GM10248 (cell line): ENCODE measurements around the gene CD244.

Experiments
- CTCF ChIA-PET: fragments of 300-600 bp; sonication (Branson Sonifier 250); formaldehyde crosslinking; extraction: SDS; loops from one replicate; lab custom pipeline; 2021; ENCODE audit warnings: antibody characterized with exemption; lab: Yijun Ruan, JAX
- POLR2A ChIA-PET: fragments of 350-650 bp; sonication (Branson Sonifier 250); formaldehyde crosslinking; extraction: SDS; loops from one replicate; lab custom pipeline; 2020; ENCODE audit warnings: antibody characterized with exemption; lab: Yijun Ruan, JAX
- DNase-seq: peaks from one replicate; pipeline ENCODE4 v3.0.0; 2012; ENCODE audit errors: extremely low spot score
- TF ChIP-seq, protein P1 (sequence below): IDR thresholded peaks from 2 replicates; pipeline ENCODE4 v1.5.1; 2012; ENCODE audit warnings: mild to moderate bottlenecking, low read depth; ENCODE audit errors: extremely low read depth, missing control alignments, control extremely low read depth

CD244 gene

DNA sequence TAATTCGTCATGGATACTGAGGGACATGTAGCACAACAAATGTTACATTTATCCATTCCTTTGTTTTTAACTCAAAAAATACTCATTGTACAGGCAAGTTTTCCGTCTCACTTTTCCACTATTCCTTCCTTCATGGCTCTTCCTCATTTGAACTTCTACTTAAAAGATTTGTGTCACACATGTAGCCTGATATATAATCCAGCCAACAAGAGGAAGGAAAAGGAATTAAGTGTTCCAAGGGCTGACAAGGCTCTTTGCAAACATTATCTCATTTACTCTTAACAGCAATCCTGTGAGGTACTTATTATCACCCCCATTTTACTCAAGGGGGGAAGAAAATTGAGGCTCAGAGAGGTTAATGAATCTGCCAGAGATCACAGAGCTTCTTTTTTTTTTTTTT is 22.9 kb downstream of the CD244 start:
- DNase-seq: no peak
- ChIA-PET POLR2A (no interaction called here), CTCF (interaction anchor here (1.1 to 5.8 kb wide), 7 partner anchors 8 to 113 kb away, joined by 3 to 48 read pairs (median 4); partner anchors contain the start of gene ITLN2)
- TF ChIP-seq, protein P1, sequence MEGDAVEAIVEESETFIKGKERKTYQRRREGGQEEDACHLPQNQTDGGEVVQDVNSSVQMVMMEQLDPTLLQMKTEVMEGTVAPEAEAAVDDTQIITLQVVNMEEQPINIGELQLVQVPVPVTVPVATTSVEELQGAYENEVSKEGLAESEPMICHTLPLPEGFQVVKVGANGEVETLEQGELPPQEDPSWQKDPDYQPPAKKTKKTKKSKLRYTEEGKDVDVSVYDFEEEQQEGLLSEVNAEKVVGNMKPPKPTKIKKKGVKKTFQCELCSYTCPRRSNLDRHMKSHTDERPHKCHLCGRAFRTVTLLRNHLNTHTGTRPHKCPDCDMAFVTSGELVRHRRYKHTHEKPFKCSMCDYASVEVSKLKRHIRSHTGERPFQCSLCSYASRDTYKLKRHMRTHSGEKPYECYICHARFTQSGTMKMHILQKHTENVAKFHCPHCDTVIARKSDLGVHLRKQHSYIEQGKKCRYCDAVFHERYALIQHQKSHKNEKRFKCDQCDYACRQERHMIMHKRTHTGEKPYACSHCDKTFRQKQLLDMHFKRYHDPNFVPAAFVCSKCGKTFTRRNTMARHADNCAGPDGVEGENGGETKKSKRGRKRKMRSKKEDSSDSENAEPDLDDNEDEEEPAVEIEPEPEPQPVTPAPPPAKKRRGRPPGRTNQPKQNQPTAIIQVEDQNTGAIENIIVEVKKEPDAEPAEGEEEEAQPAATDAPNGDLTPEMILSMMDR: no peak

DNA sequence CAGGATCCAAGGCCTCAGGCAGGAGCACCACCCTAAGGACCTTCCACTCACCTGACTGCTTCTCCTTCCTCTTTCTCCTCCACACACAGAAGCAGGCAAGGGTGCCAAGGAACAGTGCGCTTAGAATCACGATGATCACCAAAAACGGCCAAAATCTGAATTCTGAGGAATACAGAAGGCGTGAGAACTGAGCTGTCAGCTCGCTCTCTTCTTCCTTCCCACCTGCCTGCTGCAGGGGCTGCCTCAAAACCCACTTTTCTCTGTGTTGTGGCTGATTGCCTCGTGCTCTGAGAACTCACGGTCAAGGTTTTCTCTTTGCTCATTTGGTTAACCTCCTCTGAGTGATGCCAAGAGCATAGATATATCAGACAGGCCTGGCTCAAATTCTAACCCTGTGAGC is 23.8 kb downstream of the CD244 start:
- DNase-seq: no peak
- POLR2A ChIA-PET: no interaction called here
- CTCF ChIA-PET: interaction anchor here (1.6 to 6.6 kb wide), 5 partner anchors 12 to 151 kb away, joined by 4 to 227 read pairs (median 13); partner anchors contain the start of genes CD244 and ITLN2
- TF ChIP-seq, protein P1: no peak

DNA sequence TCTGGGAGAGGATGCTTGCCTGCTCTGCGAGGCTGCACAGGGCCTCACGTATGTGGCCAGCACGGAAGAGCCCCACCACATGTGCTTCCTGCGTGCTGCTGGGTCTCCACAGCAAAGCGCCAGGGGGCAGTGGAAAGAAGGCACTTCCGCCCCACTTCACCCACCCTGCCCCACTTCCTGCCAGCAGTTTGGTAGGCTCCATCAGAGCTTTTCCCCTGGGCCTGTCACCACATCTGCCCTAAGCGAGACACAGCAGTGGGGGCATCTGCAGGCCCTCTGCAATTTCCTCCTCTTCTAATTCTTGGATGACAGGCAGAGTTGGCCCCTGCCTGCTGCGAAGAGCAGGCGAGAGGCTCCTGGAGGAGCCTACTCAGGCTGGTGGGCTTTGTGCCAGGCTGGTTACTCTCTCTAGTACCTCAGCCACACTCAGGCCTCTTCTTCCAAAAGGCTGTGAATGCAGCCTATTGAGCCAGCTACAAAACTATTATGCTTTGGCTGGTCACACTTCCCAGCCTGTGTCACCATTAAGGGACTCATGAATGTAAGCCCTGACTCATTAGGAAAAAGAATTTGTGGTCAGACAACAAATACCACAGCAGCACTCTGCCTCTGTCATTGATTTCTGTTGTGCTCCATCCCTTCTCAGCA is 25.0 kb downstream of the CD244 start:
- peak; percentile 73 for DNase-seq
- POLR2A ChIA-PET: no interaction called here
- TF ChIP-seq, protein P1: peak; percentile 41
- CTCF ChIA-PET: interaction anchor here (0.6 to 6.6 kb wide), 23 partner anchors 9 to 752 kb away, joined by 3 to 227 read pairs (median 4); partner anchors contain the start of genes CD244, ITLN1, ITLN2 and LY9

DNA sequence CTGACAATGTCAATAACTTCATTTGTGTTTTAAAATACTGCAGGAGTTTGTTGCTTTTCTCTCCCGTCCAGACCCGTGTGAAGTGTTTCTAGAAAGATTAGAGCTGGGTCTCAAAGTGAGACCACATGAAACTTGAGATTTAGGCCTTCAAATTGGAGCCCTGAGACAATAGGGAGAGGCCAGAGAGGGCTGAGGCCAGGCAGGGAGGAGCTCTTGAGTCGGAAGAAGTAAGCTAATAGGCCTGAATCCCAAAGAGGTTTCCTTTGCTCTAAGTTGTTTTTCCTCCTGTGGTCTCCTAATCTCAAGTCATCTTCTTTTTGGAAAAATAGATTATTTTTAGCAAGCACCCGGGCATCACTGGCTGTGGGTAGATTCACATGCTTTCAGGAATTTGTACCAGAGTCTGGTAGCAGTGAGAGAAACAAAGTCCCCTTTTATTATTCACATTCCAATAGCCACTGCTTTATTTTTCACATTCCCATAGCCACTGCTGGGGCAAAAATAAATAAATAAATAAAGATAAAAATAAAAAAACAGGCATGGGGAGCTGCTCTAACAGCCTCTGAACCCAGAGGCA is 25.6 kb downstream of the CD244 start:
- ChIA-PET CTCF (interaction anchor here (0.6 to 6.6 kb wide), 34 partner anchors 10 to 752 kb away, joined by 3 to 227 read pairs (median 4); partner anchors contain the start of genes CD244, ITLN1, ITLN2 and LY9), POLR2A (no interaction called here)
- no peak for DNase-seq
- TF ChIP-seq, protein P1: no peak

DNA sequence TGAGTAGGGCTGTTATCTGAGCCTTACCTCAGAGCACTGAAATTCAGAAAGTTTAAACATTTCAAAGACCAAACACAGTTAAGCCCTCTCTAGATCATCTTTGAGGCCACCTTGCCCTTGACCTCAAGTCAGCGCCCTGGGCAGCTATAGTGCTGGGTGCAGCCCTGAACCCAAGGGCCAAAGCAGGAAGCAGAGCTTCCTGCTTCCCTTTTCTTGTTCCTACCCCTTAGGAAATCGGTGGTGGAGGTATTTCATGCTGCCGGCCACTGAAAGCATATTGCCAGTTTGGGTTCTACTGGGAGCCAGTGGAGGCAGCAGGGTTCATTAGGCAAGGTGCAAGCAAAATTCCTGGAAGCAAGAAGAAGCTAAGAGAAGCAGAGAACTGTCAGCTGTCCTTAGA is 26.1 kb downstream of the CD244 start:
- DNase-seq: no peak
- TF ChIP-seq, protein P1: no peak
- ChIA-PET CTCF (interaction anchor here (0.9 to 6.6 kb wide), 33 partner anchors 10 to 751 kb away, joined by 3 to 227 read pairs (median 5); partner anchors contain the start of genes CD244, ITLN1, ITLN2 and LY9), POLR2A (no interaction called here)

DNA sequence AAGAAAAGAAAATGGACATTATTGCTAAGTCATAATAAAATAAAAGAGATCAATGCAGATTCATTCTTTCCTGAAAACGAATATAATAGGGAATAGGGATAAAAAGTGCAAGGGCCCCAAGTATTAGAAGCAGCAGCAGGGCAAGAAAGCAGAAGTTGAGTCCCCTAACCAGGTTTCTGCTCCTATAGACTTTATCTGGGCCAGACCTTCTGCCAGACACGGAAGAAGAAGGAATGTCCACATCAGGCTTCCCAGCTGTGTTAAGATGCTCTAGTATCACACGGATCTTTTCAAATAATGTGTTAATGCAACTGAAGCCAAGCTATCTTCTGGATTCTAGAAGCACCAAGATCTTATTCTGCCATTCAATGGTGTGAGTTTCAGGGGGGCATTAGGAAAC is 26.9 kb downstream of the CD244 start:
- ChIA-PET CTCF (interaction anchor here (0.8 to 6.6 kb wide), 41 partner anchors 8 to 189 kb away, joined by 3 to 227 read pairs (median 6); partner anchors contain the start of genes CD244, ITLN1, ITLN2 and LY9), POLR2A (no interaction called here)
- no peak for DNase-seq
- TF ChIP-seq, protein P1: no peak
